ENCODE measurements around the gene ETV3L.
A peak's percentile ranks its signal among the peaks of the same experiment; 100 is the strongest.

ETV3L gene

GRCh38 chr1:157095091-157095490, 4.5 kb downstream of the ETV3L start:
- no peak for TF ChIP-seq JUND (IDR thresholded peaks at IDR 0.05; ENCODE audit: low read depth)
- in situ Hi-C loops (cut with HindIII; ENCODE audit: low pct_unique_long_range_greater_than_20kb, low sequenced_read_pairs): no loop called here

GRCh38 chr1:157092831-157093230, 6.8 kb downstream of the ETV3L start:
- in situ Hi-C loops (cut with HindIII; ENCODE audit: low pct_unique_long_range_greater_than_20kb, low sequenced_read_pairs): no loop called here
- no peak for DNase-seq (ENCODE audit: low read depth in 1 of 2, low spot score in 1 of 2)
- no peak for TF ChIP-seq JUND (IDR thresholded peaks at IDR 0.05; ENCODE audit: low read depth)

More at GRCh38 chr1:157095091-157095490, 4.5 kb downstream of the ETV3L start:
- no peak for DNase-seq (ENCODE audit: low read depth in 1 of 2, low spot score in 1 of 2)

DNA sequence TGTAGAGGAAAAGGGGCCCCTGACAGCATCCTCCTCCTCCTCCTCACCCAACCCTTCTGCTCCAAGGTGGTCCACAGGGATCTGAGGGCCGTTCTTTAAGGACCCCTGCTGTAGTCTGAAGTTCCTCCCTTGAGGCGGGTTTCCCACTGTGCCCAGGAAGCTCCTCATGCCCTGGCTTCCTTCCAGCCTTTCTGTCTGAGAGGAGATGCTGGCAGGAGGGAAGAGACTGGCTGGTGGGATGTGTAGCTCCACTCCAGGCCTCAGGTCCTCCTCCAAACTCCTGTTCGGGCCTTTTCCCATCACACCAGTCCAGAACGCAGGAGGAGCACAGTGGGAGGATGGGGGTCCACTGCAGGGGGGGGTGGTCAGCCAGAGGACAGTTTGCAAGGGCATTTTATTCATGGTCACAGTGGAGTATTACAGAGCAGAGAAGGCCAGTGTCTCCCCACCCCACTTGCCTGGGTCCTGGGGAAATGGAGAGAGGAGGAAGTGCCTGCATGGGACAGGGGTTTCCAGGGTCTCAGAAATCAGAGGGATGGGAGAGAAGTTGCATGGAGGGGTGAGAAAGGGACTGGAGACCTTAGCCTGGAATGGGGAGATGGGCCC, 7.8 kb downstream of the ETV3L start:
- no peak for DNase-seq (ENCODE audit: low read depth in 1 of 2, low spot score in 1 of 2)
- in situ Hi-C loops (cut with HindIII; ENCODE audit: low pct_unique_long_range_greater_than_20kb, low sequenced_read_pairs): no loop called here
- no peak for TF ChIP-seq JUND (IDR thresholded peaks at IDR 0.05; ENCODE audit: low read depth)

GRCh38 chr1:157091186-157091585, 8.4 kb downstream of the ETV3L start:
- in situ Hi-C loops (cut with HindIII; ENCODE audit: low pct_unique_long_range_greater_than_20kb, low sequenced_read_pairs): no loop called here
- no peak for DNase-seq (ENCODE audit: low read depth in 1 of 2, low spot score in 1 of 2)
- TF ChIP-seq JUND (IDR thresholded peaks at IDR 0.05; ENCODE audit: low read depth): no peak

DNA sequence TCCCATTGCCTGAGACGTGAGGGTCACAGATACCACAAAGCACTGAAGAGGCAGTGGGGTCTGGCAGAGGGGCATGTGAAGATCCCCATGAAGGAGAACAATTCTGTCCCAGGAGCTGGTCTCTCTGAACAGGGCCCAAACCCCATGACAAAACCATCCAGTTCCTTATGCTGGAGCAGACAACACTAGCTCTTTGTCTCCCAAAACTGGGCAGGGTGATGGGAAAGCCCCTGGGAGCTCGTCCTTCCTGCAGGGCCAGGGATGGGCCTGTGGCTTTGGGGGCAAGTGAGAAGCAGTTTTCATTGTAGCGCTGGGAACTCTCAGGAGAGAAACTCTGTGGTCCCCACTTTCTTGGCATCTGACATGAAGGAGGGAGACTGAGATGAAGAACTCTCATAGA, 8.8 kb downstream of the ETV3L start:
- TF ChIP-seq JUND (IDR thresholded peaks at IDR 0.05; ENCODE audit: low read depth): no peak
- in situ Hi-C loops (cut with HindIII; ENCODE audit: low pct_unique_long_range_greater_than_20kb, low sequenced_read_pairs): no loop called here
- DNase-seq (ENCODE audit: low read depth in 1 of 2, low spot score in 1 of 2): no peak

- TF ChIP-seq JUND (IDR thresholded peaks at IDR 0.05; ENCODE audit: low read depth): no peak
- in situ Hi-C loops (cut with HindIII; ENCODE audit: low pct_unique_long_range_greater_than_20kb, low sequenced_read_pairs): no loop called here
- DNase-seq (ENCODE audit: low read depth in 1 of 2, low spot score in 1 of 2): peak; percentile 82 to 87
These were observed 9.4 kb downstream of the ETV3L start for GRCh38 chr1:157090196-157090647.

- no peak for TF ChIP-seq JUND (IDR thresholded peaks at IDR 0.05; ENCODE audit: low read depth)
- DNase-seq (ENCODE audit: low read depth in 1 of 2, low spot score in 1 of 2): no peak
- in situ Hi-C loops (cut with HindIII; ENCODE audit: low pct_unique_long_range_greater_than_20kb, low sequenced_read_pairs): no loop called here
These were observed 9.8 kb downstream of the ETV3L start for GRCh38 chr1:157089789-157090188.

DNA sequence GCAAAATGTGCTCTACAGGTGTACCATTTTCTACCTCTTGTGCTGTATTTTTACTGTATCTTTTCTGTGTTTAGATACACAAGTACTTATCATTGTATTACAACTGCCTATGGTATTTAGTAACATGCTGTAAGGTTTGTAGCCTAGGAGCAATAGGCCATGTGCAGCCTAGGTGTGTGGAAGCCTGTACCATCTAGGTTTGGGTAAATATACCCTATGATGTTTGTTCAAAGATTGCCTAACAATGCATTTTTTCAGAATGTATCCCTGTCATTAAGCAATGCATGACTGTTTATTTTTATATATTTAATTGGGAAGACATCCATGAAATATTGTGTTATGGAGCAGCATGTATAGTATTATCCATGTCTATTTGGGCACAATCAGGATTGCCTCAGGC, 11.0 kb downstream of the ETV3L start:
- DNase-seq (ENCODE audit: low read depth in 1 of 2, low spot score in 1 of 2): peak in 1 of 2 experiments; percentile 32
- in situ Hi-C loops (cut with HindIII; ENCODE audit: low pct_unique_long_range_greater_than_20kb, low sequenced_read_pairs): no loop called here

GRCh38 chr1:157087030-157087429, 12.6 kb downstream of the ETV3L start:
- no peak for DNase-seq (ENCODE audit: low read depth in 1 of 2, low spot score in 1 of 2)
- no peak for TF ChIP-seq JUND (IDR thresholded peaks at IDR 0.05; ENCODE audit: low read depth)
- in situ Hi-C loops (cut with HindIII; ENCODE audit: low pct_unique_long_range_greater_than_20kb, low sequenced_read_pairs): no loop called here

More for the DNA sequence above, 11.0 kb downstream of the ETV3L start:
- no peak for TF ChIP-seq JUND (IDR thresholded peaks at IDR 0.05; ENCODE audit: low read depth)

GRCh38 chr1:157086299-157086698, 13.3 kb downstream of the ETV3L start:
- in situ Hi-C loops (cut with HindIII; ENCODE audit: low pct_unique_long_range_greater_than_20kb, low sequenced_read_pairs): no loop called here
- DNase-seq (ENCODE audit: low read depth in 1 of 2, low spot score in 1 of 2): no peak
- no peak for TF ChIP-seq JUND (IDR thresholded peaks at IDR 0.05; ENCODE audit: low read depth)

GRCh38 chr1:157085421-157085820, 14.2 kb downstream of the ETV3L start:
- in situ Hi-C loops (cut with HindIII; ENCODE audit: low pct_unique_long_range_greater_than_20kb, low sequenced_read_pairs): no loop called here
- TF ChIP-seq JUND (IDR thresholded peaks at IDR 0.05; ENCODE audit: low read depth): no peak
- DNase-seq (ENCODE audit: low read depth in 1 of 2, low spot score in 1 of 2): no peak

DNA sequence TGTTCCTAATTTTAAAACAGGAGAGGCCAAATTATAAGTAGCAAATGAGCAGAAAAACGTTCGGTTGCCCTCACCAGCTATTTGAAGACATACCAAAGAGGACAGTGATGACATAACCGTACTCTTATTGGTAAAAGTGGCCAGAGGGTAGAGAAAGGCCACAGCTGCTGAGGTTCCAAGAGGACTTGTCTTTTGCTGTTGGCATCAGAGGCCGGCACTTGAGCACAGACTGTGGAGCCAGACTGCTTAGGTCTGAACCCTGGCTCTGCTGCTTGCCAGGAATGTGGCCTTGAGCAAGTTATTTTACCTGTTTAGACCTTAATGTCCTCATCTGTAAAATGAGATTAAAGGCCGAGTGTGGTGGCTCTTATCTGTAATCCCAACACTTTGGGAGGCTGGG, 14.9 kb downstream of the ETV3L start:
- peak in 1 of 2 experiments; percentile 16 for DNase-seq (ENCODE audit: low read depth in 1 of 2, low spot score in 1 of 2)
- no peak for TF ChIP-seq JUND (IDR thresholded peaks at IDR 0.05; ENCODE audit: low read depth)
- in situ Hi-C loops (cut with HindIII; ENCODE audit: low pct_unique_long_range_greater_than_20kb, low sequenced_read_pairs): no loop called here

- in situ Hi-C loops (cut with HindIII; ENCODE audit: low pct_unique_long_range_greater_than_20kb, low sequenced_read_pairs): no loop called here
- DNase-seq (ENCODE audit: low read depth in 1 of 2, low spot score in 1 of 2): no peak
- TF ChIP-seq JUND (IDR thresholded peaks at IDR 0.05; ENCODE audit: low read depth): no peak
These were observed 17.9 kb downstream of the ETV3L start for GRCh38 chr1:157081707-157082106.

DNA sequence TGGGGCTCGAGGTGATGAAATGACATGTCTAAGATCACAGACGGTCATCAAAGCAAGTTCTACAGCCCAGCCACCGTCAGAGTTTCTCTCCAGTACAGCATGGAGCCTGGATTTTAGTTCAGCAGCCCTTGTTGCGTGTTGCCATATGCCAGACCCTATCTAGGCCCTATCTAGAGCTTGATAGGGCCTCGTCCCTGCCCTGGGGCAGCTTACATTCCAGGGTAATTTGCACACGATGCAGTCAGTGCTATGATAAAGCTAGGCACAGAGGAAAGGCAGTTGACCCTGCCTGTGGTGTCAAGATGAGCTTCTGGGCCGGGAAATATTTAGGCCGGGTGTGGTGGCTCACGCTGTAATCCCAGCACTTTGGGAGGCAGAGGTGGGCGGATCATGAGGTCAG, 18.9 kb downstream of the ETV3L start:
- in situ Hi-C loops (cut with HindIII; ENCODE audit: low pct_unique_long_range_greater_than_20kb, low sequenced_read_pairs): no loop called here
- DNase-seq (ENCODE audit: low read depth in 1 of 2, low spot score in 1 of 2): no peak
- TF ChIP-seq JUND (IDR thresholded peaks at IDR 0.05; ENCODE audit: low read depth): no peak
